A549 treated with CpdA at 1 μM for 4 hours (cell line): Measurements from ENCODE around the gene OR5D18. TPM values are rescaled to one million over a fixed set of nuclear protein-coding genes. Genes with fewer than 3 reads are reported as not detected.

Source experiments
- total RNA-seq: library from RNA; stranded (reverse); fragments of 200-300 nt; extraction: Qiagen RNA extraction; gene quantifications from 5 replicates; pipeline ENCODE4 v1.2.3, GENCODE V29; 2022; ENCODE audit warnings: low read depth

The OR5D18 gene
- total RNA-seq: not detected in 5 replicates

DNA sequence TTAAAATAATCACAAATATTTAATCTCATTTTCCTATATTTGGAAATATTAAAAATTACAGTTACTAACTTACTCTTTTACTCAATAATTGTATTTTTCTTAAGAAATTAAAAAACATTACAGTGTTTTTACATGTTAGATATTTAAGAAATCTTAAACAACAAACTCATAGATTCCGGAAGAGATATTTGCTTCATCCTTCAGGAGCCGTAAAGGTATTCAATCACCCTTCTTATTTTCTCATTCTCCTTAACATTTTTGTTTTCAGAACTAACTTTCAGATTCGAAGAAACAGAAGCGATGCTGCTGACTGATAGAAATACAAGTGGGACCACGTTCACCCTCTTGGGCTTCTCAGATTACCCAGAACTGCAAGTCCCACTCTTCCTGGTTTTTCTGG, at the start of gene OR5D18:
OR5D18 (plus strand) TSS at position 301 of the 400 bp plus-strand sequence; CDS start at position 301, 0 bp downstream.

DNA sequence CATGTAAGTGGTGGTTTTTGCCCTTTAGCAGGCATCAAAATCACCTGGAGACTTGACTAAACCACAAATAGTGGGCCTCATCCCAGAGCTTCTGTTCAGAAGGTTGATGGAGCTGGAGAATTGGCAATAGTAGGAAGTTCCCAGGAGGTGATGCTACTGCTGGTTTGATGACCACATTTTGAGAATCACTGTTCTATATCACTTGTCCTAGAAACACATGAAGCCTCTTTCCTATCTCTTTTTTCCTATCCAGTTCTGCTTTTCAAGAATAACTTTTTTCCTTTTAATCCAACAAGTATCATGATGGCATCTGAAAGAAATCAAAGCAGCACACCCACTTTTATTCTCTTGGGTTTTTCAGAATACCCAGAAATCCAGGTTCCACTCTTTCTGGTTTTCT, 46.3 kb upstream of the OR5D18 start, which contains the start of gene OR5D13:
OR5D13 (plus strand) TSS at position 301 of the 400 bp plus-strand sequence; CDS start at position 301, 0 bp downstream.

GRCh38 chr11:55795256-55795655, 24.2 kb upstream of the OR5D18 start, which contains the start of gene OR5D14:
Gene OR5D14 (plus strand): TSS chr11:55795556. CDS start chr11:55795556, 0 bp downstream.

DNA sequence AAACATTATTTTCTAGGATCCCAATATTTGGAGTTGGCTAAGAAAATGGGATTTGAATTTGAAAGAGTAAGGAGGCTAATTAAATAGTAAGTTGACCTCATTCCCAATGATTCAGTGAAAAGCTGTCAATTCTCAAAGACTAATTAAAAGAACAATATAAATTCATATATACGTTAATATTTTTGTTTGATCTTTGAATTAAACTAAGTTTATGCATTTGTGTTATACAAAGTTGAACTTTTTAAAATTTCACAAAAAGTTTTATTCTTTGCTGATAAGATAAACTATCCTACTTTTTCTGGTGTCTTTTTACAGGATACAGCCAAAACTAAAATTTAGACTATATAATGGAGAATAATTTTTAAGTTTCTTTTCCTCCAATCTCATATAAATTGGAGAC, 8.4 kb upstream of the OR5D18 start, which contains the start of gene OR5L1:
OR5L1 (plus strand) TSS at position 301 of the 400 bp plus-strand sequence. CDS start 100 bp downstream, outside the sequence.

DNA sequence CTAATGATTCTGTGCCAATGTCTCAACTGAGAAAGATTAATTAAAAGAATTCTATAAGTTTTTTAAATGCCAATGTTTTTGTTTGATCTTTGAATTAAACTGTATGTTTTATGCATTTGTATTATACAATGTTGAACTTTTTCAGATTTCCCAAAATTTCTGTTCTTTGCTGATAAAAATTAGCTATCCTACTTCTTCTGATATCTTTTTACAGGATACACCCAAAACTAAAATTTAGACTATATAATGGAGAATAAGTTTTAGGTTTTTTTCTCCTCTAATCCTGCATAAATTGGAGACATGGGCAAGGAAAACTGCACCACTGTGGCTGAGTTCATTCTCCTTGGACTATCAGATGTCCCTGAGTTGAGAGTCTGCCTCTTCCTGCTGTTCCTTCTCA, 7.5 kb downstream of the OR5D18 start, which contains the start of gene OR5L2:
OR5L2 (plus strand) TSS at position 301 of the 400 bp plus-strand sequence; CDS start at position 301, 0 bp downstream.

DNA sequence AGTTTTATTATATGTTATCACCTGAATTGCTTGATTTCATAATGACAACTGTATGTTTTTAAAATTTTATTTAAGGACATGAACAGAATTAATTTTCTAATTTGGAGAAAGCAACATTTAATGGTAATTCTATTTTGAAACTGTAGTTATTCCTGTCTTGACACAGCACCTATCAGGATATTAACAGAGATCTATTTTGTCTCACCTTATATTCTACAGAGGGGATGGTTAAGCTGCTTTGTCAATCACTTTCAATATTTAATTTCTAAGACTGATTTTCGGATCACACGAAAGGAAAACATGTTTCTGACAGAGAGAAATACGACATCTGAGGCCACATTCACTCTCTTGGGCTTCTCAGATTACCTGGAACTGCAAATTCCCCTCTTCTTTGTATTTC, 19.0 kb downstream of the OR5D18 start, which contains the start of gene OR5D16:
OR5D16 (plus strand) TSS at position 301 of the 400 bp plus-strand sequence; CDS start at position 301, 0 bp downstream.

Other genes starting within 250 kb of the OR5D18 start
- not detected in 5 replicates for gene OR4C16, start 247.5 kb upstream of the OR5D18 start, total RNA-seq
- gene OR4C11, start 212.0 kb upstream of the OR5D18 start, total RNA-seq: not detected in 5 replicates
- gene OR4P4, start 184.5 kb upstream of the OR5D18 start, total RNA-seq: not detected in 5 replicates
- not detected in 5 replicates for gene OR4S2, start 171.3 kb upstream of the OR5D18 start, total RNA-seq
- gene OR4C6, start 157.4 kb upstream of the OR5D18 start, total RNA-seq: not detected in 5 replicates
- not detected in 5 replicates for gene OR5D13, start 46.2 kb upstream of the OR5D18 start, total RNA-seq
- gene OR5D14, start 24.1 kb upstream of the OR5D18 start, total RNA-seq: not detected in 5 replicates
- gene OR5L1, start 8.3 kb upstream of the OR5D18 start, total RNA-seq: not detected in 5 replicates
- not detected in 5 replicates for gene OR5L2, start 7.6 kb downstream of the OR5D18 start, total RNA-seq
- gene OR5D16, start 19.1 kb downstream of the OR5D18 start, total RNA-seq: not detected in 5 replicates
- not detected in 5 replicates for gene TRIM51, start 63.7 kb downstream of the OR5D18 start, total RNA-seq
- not detected in 5 replicates for gene OR5W2, start 95.0 kb downstream of the OR5D18 start, total RNA-seq
- not detected in 5 replicates for gene OR5I1, start 116.8 kb downstream of the OR5D18 start, total RNA-seq
- gene OR10AG1, start 150.3 kb downstream of the OR5D18 start, total RNA-seq: not detected in 5 replicates
- not detected in 5 replicates for gene OR5F1, start 175.0 kb downstream of the OR5D18 start, total RNA-seq
- gene OR5AS1, start 208.0 kb downstream of the OR5D18 start, total RNA-seq: not detected in 5 replicates